Stimulated activated CD4-positive, alpha-beta T cell treated with anti-CD3 and anti-CD28 coated beads, Interleukin-12 subunit alpha, Interleukin-12 subunit beta, amount 100 ng/mL, for 48 hours (primary cell): Measurements from ENCODE around the gene FOXC1.

ENCODE experiments used
- DNase-seq, 3 donors: peaks; one replicate each; pipeline ENCODE4 v3.0.0-alpha.2; 2020; ENCODE audit warnings: low read depth in 2 of 3, low spot score in 1 of 3

Gene FOXC1

GRCh38 chr6:1584146-1584545 is 25.6 kb upstream of the FOXC1 start:
- no peak for DNase-seq

GRCh38 chr6:1584996-1585668 is 24.6 kb upstream of the FOXC1 start:
- no peak for DNase-seq

GRCh38 chr6:1585669-1586049 is 24.1 kb upstream of the FOXC1 start:
- no peak for DNase-seq

- DNase-seq = no peak
Measured at GRCh38 chr6:1586256-1586655, 23.5 kb upstream of the FOXC1 start.

- no peak for DNase-seq
Measured at GRCh38 chr6:1586861-1587450, 22.8 kb upstream of the FOXC1 start.

- no peak for DNase-seq
Measured at GRCh38 chr6:1587546-1587945, 22.2 kb upstream of the FOXC1 start.

- no peak for DNase-seq
Measured at GRCh38 chr6:1587977-1588376, 21.7 kb upstream of the FOXC1 start.

- no peak for DNase-seq
Measured at GRCh38 chr6:1589208-1589607, 20.5 kb upstream of the FOXC1 start.

GRCh38 chr6:1590580-1590979 is 19.1 kb upstream of the FOXC1 start:
- DNase-seq = no peak

- DNase-seq = no peak
Measured at GRCh38 chr6:1591243-1591642, 18.5 kb upstream of the FOXC1 start.

GRCh38 chr6:1591926-1592325 is 17.8 kb upstream of the FOXC1 start:
- DNase-seq = no peak

- DNase-seq = no peak
Measured at GRCh38 chr6:1592852-1593251, 16.9 kb upstream of the FOXC1 start.

- DNase-seq = no peak
Measured at GRCh38 chr6:1593286-1593957, 16.3 kb upstream of the FOXC1 start.

GRCh38 chr6:1593958-1594314 is 15.8 kb upstream of the FOXC1 start:
- no peak for DNase-seq

- no peak for DNase-seq
Measured at GRCh38 chr6:1594445-1595200, 15.1 kb upstream of the FOXC1 start.

- no peak for DNase-seq
Measured at GRCh38 chr6:1595271-1596087, 14.2 kb upstream of the FOXC1 start.

GRCh38 chr6:1596088-1596852 is 13.4 kb upstream of the FOXC1 start:
- DNase-seq = peak in 1 of 3 donors; percentile 67

GRCh38 chr6:1597121-1597744 is 12.5 kb upstream of the FOXC1 start:
- DNase-seq = no peak

GRCh38 chr6:1597924-1598323 is 11.8 kb upstream of the FOXC1 start:
- DNase-seq = no peak

GRCh38 chr6:1598433-1598832 is 11.3 kb upstream of the FOXC1 start:
- no peak for DNase-seq
